SKM-1 treated with dmso at 0.1 percent for 144 hours (cell line): ENCODE measurements around the gene IGSF9.

ENCODE experiments used
- DNase-seq: peaks from one replicate; lab custom pipeline; 2025; ENCODE audit not compliant: unreplicated experiment; lab: John Stamatoyannopoulos, UW

IGSF9 gene, protein sequence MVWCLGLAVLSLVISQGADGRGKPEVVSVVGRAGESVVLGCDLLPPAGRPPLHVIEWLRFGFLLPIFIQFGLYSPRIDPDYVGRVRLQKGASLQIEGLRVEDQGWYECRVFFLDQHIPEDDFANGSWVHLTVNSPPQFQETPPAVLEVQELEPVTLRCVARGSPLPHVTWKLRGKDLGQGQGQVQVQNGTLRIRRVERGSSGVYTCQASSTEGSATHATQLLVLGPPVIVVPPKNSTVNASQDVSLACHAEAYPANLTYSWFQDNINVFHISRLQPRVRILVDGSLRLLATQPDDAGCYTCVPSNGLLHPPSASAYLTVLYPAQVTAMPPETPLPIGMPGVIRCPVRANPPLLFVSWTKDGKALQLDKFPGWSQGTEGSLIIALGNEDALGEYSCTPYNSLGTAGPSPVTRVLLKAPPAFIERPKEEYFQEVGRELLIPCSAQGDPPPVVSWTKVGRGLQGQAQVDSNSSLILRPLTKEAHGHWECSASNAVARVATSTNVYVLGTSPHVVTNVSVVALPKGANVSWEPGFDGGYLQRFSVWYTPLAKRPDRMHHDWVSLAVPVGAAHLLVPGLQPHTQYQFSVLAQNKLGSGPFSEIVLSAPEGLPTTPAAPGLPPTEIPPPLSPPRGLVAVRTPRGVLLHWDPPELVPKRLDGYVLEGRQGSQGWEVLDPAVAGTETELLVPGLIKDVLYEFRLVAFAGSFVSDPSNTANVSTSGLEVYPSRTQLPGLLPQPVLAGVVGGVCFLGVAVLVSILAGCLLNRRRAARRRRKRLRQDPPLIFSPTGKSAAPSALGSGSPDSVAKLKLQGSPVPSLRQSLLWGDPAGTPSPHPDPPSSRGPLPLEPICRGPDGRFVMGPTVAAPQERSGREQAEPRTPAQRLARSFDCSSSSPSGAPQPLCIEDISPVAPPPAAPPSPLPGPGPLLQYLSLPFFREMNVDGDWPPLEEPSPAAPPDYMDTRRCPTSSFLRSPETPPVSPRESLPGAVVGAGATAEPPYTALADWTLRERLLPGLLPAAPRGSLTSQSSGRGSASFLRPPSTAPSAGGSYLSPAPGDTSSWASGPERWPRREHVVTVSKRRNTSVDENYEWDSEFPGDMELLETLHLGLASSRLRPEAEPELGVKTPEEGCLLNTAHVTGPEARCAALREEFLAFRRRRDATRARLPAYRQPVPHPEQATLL

DNA sequence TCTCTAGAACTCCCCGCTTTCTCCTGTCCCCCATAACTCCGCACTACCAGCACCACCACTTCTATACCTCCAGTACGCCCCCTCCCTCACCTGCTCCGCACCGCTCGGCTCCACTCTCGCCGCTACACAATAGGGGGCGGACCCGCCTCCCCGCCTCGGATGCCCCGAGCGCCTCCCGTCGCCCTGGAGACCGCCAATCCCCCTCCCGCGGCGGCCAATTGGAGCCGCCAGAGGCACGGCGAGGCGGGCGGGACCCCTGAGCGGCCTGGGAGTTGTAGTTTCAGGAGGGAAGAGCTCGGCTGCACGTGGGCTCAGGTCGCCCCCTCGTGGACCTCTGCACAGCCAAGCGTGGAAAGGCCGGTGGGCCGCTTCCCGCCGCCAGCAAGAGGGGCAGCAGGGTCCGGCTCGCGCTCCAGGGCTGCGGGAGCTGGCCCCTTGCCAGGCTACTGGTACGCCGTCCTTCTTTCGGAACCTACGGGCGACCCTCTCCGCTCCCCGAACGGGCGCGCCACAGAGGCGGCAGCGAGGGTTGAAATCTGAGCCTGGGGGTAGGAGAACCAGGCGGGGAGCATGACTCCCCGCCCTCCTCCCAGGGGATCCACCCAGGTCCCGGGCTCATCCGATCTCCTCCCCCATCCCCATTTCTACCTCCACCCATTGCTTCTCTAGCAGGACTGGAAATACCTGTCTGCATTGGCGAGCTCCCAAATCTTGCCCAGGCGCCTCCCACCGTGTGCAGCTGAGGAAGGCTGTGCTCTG is at the start of gene IGSF9:
TSS of gene IGSF9 (minus strand) at position 131 of the 759 bp plus-strand sequence. CDS start 2,159 bp downstream, outside the sequence.
- DNase-seq, result no peak

DNA sequence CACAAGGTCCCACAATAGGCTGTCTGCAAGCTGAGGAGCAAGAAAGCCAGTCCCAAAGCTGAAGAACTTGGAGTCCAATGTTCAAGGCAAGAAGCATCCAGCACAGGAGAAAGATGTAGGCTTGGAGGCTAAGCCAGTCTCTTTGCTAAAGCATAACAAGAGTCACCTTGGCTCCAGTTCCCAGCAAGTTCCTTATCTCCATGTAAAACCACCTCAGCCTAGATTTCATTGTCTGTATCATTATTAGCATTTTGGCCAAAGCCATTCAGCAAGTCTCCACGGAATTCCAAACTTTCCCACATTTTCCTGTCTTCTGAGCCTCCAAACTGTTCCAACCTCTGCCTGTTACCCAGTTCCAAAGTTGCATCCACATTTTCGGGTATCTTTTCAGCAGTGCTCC is 49.5 kb upstream of the IGSF9 start:
- no peak for DNase-seq

DNA sequence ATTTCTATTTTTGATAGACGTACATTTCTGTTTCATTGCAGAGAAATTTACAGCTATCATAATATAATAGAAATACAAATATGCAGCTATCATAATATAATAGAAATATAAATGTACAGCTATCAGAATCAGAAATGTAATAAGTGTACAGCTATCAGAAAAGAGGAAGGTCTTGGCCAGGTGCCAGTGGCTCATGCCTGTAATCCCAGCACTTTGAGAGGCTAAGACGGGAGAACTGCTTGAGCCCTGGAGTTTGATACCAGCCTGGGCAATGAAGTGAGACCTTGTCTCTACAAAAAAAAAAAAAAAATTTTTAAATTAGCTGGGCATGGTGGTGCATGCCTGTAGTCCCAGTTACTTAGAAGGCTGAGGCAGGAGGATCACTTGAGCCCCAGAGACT is 48.5 kb upstream of the IGSF9 start:
- DNase-seq, result no peak

DNA sequence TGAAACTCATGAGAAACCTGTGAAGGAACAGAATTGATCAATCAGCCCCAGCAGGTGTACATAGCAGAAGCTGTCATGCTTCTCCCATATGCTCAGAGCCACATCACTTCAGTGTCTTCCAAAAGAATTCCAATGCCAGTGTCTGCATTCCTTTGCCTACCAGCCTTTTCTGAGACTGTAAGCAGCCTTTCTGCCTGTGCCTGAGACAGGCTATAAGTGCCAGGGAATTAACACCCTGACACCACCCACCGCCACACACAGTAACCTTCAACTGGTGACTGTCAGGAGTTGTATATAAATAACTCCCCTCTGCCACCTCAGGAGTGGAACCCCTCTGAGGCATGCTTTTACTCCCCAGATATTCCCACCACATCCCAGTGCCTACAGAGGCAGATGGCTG is 46.7 kb upstream of the IGSF9 start:
- no peak for DNase-seq

DNA sequence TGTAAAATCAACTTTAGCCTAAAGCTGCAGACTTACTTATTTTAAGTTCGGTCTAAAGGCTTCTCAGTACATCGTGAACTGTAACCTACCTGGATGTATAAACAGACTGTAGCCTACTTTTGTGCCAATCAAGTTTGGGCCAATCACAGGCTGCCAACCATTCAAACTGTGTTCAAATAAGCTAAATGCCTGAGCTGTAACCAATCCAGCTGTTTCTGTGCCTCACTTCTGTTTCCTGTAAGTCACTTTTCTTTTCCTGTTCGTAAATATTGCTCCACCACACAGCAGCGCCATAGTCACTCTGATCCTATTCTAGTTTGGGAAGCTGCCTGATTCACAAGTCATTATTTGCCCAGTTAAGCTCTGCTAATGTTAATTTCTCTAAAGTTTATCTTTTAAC is 46.1 kb upstream of the IGSF9 start:
- peak; percentile 69 for DNase-seq

DNA sequence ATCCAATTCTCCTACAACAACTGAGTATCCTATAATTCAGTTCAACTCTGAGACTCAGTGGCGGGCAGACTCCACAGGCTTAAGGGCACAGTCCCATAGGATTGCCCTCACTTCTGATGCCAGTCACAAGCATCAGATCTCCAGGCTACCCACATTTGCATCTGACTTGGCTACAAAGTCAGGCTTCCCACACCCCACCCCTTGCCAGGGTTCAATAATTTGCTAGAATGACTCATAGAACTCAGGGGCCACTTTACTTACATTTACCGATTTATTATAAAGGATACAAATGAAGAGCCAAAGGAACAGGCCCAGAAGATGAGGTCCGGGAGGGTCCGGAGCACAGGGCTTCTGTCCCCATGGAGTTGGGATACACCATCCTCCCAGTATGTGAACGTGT is 44.6 kb upstream of the IGSF9 start:
- no peak for DNase-seq

DNA sequence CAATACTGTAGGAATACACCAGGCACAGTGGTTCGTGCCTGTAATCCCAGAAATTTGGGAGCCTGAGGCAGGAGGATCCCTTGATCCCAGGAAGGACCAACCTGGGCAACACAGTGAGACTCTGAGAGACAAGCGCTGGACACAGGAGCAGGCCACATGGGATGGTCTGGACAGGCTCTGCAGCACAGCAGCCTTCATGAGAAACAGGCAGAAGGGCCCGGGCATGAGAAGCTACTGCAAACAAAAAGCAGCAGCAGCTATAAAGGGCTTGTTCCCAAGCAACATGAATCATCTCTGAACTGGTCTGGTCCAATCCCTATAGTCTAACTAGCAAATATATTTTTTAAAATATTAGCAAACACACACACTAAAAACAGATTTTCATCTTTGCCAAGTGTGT is 44.2 kb upstream of the IGSF9 start:
- no peak for DNase-seq

DNA sequence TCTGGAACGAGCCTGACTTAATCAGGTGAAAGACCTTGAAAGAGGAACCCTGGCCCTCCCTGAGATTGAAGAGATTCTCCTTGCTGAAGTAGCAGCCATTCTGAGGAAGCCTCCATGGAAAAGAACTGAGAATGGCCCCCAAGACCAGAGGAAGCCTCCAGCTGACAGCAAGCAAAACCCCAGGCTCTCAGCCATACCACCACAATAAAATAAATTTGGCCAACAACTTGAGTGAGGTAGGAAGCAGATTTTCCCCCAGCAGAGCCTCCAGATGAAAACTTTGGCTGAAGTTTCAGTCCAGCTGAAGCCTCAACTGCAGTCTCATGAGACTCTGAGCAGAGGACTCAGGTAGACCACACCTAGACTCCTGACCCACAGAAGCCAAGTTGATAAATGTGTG is 42.6 kb upstream of the IGSF9 start:
- no peak for DNase-seq

DNA sequence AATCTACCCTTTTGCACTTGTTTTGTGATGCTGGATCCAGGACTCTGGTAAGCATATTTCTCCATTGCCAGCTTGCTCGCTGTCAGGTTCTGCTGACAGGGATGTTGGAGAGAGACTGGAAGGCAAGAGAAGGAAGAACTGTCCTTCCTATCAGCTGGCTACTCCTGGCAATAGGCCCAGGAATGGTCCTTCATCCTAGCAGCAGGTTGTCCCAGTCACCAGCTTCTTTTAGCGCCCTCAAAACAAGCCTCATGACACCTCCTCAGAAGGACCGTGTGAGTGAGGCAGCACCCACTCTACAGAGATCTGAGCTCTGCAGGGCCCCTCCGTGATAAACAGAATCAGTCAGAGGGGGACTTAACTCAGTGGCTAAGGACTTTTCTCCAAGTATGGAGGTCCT is 41.8 kb upstream of the IGSF9 start:
- no peak for DNase-seq

DNA sequence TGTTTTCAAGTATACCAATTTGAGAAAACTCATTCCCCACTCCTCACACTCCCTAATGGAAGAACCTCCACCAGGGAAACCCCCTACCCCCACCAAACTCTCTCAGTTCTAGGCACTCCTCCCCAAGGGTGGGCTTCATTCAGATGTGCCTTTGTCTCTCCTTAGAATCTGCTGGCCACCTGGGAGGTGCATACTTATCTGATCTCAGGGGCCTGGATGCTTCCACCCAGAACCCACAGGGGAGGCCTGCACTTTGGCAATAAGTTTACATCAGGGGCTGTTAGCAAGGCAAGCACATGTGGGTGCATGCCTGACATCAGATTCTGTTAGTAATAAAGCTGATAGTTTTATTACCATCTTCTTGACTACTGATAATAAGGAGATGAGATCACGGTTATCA is 41.1 kb upstream of the IGSF9 start:
- no peak for DNase-seq

DNA sequence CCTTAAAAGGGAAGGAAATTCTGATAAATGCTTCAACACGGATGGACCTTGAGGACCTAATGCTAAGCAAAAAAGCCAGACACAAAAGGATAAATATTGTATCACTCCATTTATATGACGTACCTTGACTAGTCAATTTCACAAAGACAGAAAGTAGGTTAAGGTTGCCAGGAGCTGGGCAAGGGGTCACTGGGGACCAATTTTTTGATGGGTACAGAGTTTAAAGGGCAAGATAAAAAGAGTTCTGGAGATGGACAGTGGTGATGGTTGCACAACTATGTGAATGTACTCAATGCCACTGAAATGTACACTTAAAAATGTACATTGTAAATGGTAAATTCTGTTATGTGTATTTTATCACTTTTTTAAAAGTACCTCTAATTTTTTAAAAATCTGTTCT is 40.7 kb upstream of the IGSF9 start:
- no peak for DNase-seq

DNA sequence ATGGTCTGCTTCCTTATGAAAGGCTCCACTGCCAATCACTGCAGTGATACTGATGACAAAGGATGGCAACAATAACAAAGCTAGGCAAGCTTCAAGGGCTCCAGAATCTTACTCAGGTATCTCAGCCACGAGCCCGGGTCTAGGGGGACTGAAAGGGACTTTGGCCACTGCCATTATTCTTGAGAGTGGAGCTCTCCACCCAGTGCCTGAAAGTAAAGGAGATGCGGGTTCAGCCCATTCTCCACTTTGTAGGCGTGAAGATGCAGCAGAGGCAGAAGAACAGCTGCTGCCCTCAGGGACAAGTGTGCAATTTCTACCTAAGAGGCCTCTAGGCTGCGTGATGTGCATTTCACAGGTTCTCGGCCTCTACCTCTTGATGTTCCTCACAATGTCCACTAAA is 40.1 kb upstream of the IGSF9 start:
- DNase-seq, result no peak

DNA sequence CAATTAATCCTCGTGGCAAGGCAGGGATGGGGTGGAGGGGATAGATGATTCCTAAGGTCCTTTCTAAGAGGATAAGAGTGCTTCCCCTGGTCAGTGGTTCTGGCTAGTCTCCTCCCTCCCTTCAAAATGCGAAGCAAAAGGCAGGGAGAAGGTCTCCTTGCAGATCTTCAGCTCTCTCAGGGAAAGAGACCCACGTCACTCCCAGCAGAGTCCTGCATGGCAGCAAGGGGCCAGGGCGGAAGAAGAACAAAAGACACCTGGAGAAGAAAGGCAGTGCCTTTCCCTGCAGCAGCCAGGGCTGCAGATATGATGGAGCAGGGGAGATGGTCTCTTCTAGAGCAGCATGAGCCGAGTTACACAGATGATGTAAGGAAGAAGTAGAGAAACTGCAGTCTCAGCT is 38.3 kb upstream of the IGSF9 start:
- no peak for DNase-seq

DNA sequence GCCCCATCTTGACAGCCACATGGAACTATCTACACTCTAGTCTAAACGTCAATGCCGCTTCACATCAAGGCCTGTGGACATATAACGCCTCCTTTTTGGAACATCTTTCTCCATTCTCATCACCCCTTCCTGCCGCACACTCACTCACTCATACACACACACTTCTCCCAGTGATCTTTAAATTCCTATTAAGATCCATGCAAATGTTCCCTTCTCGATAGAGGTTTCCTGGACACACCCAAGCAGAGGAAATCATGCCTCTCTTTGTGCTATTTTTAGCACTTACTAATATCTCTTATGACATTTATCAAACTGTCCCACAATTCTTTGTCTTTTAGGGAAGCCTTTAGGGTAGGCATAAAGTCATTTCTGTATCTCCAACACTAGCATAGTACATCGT is 36.9 kb upstream of the IGSF9 start:
- no peak for DNase-seq

DNA sequence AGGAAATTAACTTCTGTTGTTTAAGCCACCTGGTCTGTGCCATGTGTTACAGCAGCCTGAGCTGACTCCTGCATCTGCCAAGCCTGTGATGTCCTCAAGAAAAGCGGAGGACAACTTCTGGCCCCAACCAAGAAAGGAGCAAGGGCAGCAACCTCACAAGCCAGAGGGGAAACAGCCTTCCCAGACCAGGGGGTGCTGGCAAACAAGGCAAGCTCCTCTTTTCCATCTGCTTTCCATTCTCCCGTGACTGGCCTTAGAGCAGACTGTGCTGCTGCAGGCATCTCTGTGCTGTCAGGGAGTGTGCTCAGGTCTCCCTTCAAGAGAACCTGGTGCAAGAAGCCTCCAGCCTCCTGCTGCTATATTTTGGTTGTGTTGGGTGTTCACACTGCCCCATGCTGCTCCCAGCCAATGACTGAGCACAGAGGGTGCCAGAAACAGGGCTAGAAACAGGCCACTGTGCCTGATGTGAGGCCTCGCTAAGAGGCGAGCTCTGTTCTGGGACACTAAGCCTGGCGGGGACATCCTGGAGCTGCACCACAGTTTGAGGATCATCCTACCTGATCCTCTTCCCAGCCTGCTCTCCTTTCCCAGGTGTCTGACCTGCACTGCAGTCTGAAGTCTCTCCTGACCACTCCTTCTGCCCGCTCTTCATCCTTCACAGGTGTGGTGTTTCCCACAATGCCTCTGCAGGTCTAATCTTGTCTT is 36.1 kb upstream of the IGSF9 start:
- DNase-seq, result no peak

DNA sequence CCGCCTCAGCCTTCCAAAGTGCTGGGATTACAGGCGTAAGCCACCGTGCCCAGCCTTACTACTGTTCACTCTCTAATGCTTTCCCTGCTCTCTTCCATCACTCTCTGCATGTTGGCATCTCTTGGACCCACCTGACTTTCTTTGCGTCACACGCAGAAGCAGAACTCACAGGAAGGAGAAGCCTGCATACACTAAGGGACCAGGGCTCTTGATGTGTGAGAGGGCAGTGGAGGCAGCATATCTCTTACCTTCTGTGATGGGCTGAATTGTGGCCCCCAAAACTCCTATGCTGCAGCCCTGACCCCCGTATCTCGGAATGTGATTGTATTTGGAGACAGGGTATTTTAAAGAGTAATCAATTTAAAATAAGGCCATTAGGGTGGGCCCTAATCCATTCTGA is 35.4 kb upstream of the IGSF9 start:
- no peak for DNase-seq

DNA sequence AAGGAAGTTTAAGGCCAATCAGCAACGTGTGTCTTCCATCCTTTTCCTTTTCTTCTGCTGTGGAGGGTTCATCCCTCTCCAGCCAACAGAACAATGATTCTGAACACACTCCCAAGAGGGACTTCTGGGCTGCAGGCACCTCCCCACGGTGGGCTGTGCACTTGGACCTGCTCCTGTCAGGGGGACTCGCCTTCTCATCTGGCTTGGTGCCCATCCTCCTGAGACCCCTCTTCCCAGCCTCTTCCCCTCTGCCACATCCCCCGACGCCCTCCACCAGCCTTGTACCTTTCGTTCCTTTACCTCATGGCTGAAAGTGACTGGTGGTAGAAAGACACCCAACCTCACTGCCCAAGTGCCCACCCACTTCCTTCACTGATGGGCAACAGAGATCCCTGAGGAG is 34.7 kb upstream of the IGSF9 start:
- no peak for DNase-seq

DNA sequence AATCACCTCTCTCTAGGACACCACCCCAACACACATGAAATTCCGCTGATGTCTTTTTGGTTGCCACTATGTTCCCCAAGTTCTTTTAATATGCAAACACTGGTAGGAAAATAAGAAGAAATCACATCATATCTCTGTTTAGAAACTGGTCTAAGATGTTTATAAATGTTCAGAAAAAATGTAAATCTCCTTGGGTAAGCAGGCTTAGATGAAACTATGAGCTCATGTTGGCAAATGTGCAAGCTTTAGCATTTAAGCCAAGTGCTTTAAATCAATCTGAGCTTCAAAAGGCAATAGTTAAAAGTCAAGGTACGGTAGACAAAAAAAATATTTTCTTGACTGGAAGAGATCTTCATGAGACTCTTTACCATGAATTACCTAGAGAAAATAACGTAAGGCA is 33.8 kb upstream of the IGSF9 start:
- no peak for DNase-seq

DNA sequence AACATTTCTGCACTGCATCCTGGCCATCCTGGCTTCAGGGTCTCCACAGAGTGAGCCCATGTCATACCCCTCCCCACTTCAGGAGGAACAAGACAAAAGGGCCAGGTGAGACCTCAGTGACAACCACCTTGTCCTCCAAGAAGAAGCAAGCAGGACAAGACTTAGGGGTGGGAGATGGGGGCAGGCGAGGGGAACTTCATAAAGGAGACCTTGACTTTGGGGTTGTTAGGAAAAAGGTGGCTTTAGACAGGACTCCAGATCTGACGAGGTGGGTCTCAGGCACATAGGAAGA is 32.6 kb upstream of the IGSF9 start:
- DNase-seq, result no peak

DNA sequence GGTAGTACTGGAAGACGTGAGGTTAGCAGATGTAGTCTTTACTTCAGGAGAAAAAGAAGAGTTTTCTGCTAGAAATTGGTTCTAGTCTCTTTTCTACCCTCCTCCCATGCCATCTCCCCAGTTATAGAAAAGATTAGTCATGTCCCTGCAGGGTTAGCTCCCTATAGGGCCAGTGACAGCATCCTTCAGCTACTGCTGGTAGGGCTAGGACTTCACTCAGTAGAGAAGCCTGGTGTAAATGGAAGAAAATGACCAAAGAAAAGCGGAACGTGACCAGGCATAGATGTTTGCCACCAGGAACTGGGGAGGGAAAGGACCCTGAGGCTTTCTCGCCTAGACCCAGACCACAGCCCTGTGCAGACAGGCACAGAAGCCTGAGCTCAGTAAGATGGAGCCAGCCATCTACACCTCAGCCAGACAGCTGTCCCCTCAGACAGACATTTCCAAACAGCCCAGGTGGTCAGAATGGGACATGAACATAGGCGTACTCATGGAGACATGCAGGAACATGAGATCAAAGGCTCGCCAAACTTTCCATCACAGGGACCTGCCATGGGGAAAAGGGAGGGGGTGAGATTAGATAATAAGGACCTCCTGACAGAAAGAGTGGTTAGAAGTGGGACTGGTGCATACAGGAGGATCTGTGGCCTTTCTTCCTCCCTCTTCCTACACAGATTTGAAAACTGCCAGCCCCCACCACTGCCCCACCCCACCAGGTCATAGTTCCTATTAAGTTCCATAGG is 32.1 kb upstream of the IGSF9 start:
- no peak for DNase-seq
